DMS114 treated with DMSO at 0.1 percent for 48 hours (cell line): ENCODE measurements around the gene SFMBT2.

Experiments used
- DNase-seq: peaks from one replicate; lab custom pipeline; 2025; ENCODE audit not compliant: unreplicated experiment; lab: John Stamatoyannopoulos, UW

Gene SFMBT2

GRCh38 chr10:7157091-7157490 lies 253.7 kb downstream of the SFMBT2 start:
- no peak for DNase-seq

- DNase-seq: no peak
Measured at GRCh38 chr10:7153750-7154149, 257.1 kb downstream of the SFMBT2 start.

GRCh38 chr10:7152982-7153381 lies 257.9 kb downstream of the SFMBT2 start:
- no peak for DNase-seq

GRCh38 chr10:7152341-7152740 lies 258.5 kb downstream of the SFMBT2 start:
- no peak for DNase-seq

GRCh38 chr10:7151538-7151937 lies 259.3 kb downstream of the SFMBT2 start:
- no peak for DNase-seq

GRCh38 chr10:7150349-7150748 lies 260.5 kb downstream of the SFMBT2 start:
- DNase-seq: no peak

GRCh38 chr10:7146189-7146588 lies 264.6 kb downstream of the SFMBT2 start:
- DNase-seq: no peak

- no peak for DNase-seq
Measured at GRCh38 chr10:7136016-7136415, 274.8 kb downstream of the SFMBT2 start.

GRCh38 chr10:7135188-7135587 lies 275.6 kb downstream of the SFMBT2 start:
- DNase-seq: no peak

- DNase-seq: no peak
Measured at GRCh38 chr10:7134448-7134847, 276.4 kb downstream of the SFMBT2 start.

- no peak for DNase-seq
Measured at GRCh38 chr10:7133958-7134357, 276.9 kb downstream of the SFMBT2 start.

GRCh38 chr10:7133278-7133677 lies 277.6 kb downstream of the SFMBT2 start:
- DNase-seq: no peak

- DNase-seq: no peak
Measured at GRCh38 chr10:7130191-7130911, 280.5 kb downstream of the SFMBT2 start.

GRCh38 chr10:7123774-7124173 lies 287.1 kb downstream of the SFMBT2 start:
- DNase-seq: no peak

- DNase-seq: no peak
Measured at GRCh38 chr10:7122561-7122960, 288.3 kb downstream of the SFMBT2 start.

GRCh38 chr10:7121154-7121797 lies 289.6 kb downstream of the SFMBT2 start:
- DNase-seq: no peak

- DNase-seq: no peak
Measured at GRCh38 chr10:7119325-7120015, 291.4 kb downstream of the SFMBT2 start.

- DNase-seq: no peak
Measured at GRCh38 chr10:7117806-7118674, 292.8 kb downstream of the SFMBT2 start.

GRCh38 chr10:7117177-7117799 lies 293.5 kb downstream of the SFMBT2 start:
- DNase-seq: no peak

GRCh38 chr10:7111561-7111960 lies 299.3 kb downstream of the SFMBT2 start:
- no peak for DNase-seq

- DNase-seq: no peak
Measured at GRCh38 chr10:7111089-7111488, 299.7 kb downstream of the SFMBT2 start.
